ENCODE results near the gene SLC25A25. TPM values are rescaled to one million over a fixed set of nuclear protein-coding genes. Genes with fewer than 3 reads are reported as not detected.
"Not testable (repeated sequence)": the region's sequence is repeated elsewhere in the genome, so short reads cannot be mapped to it uniquely, and the experiment has no call there.

SLC25A25 gene
- total and polyA plus RNA-seq, 2 experiments from 2014 or later, result 8.2 to 20.2 TPM

DNA sequence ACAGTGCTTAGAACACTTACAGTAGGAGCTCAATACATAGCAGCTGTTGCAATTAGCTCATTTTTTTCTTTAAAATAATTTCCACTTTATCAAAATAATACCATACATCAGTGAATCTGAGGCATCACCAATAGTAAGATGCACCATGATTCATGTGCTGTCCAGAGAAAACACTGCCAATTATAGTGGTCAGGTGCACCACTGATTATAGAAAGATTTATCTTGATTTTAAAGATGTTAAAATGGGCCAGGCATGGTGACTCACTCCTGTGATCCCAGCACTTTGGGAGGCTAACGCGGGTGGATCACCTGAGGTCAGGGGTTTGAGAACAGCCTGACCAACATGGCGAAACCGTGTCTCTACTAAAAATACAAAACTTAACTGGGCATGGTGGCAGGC, 40.3 kb upstream of the SLC25A25 start:
- Histone ChIP-seq H3K9me2 (ENCODE audit: insufficient read depth) (no peaks in the 10 kb centered on the region), H3K36me3 (ENCODE audit: low read depth) (no peaks in the 10 kb centered on the region), H3K4me2 (ENCODE audit: unreplicated experiment) (no peak overlapping the region), H3K9me3 (ENCODE audit: low read depth) (no peaks in the 10 kb centered on the region), H3K4me3 (no peak overlapping the region), H2AFZ (no peak overlapping the region), H3K79me2 (ENCODE audit: insufficient read depth) (no peaks in the 10 kb centered on the region), H3K9ac (no peak overlapping the region), H3F3A (ENCODE audit: insufficient read depth) (0 out of 2 replicates have a peak, but pooled peaks cover 4% of the 10 kb centered on the region), H4K20me1 (ENCODE audit: insufficient read depth) (no peaks in the 10 kb centered on the region), H3K27me3 (replicated peaks; ENCODE audit: insufficient read depth) (no peaks in the 10 kb centered on the region), H3K4me1 (ENCODE audit: insufficient read depth) (0 out of 2 replicates have a peak, but pooled peaks cover 3% of the 10 kb centered on the region), H3K27ac (no peak overlapping the region)
- TF ChIP-seq EZH2 (IDR thresholded peaks at IDR 0.05; ENCODE audit: insufficient read depth, poor library complexity, severe bottlenecking) (no peak), EZH2phosphoT487 (IDR thresholded peaks at IDR 0.05; ENCODE audit: insufficient read depth, low read depth) (no peak)
- in situ Hi-C loops (cut with MboI), result no loop called here
- DNase-seq, result no peak
- WGBS, 2 experiments (ENCODE audit: low coverage in 1 of 2, low lambda C conversion rate in 2 of 2, missing lambda C conversion rate in 2 of 2), result 94 to 98% methylated on average over 4 of the region's 4 CpGs

GRCh38 chr9:128033609-128034008, 34.4 kb upstream of the SLC25A25 start:
- Histone ChIP-seq H3K9ac (no peak overlapping the region), H3K27ac (no peak overlapping the region), H3K4me2 (ENCODE audit: unreplicated experiment) (no peak overlapping the region), H2AFZ (no peak overlapping the region), H3K36me3 (ENCODE audit: low read depth) (no peaks in the 10 kb centered on the region), H3K9me2 (ENCODE audit: insufficient read depth) (no peaks in the 10 kb centered on the region), H3K79me2 (ENCODE audit: insufficient read depth) (no peaks in the 10 kb centered on the region), H4K20me1 (ENCODE audit: insufficient read depth) (no peaks in the 10 kb centered on the region), H3K4me3 (no peak overlapping the region), H3K4me1 (ENCODE audit: insufficient read depth) (no peaks in the 10 kb centered on the region), H3K9me3 (ENCODE audit: low read depth) (no peaks in the 10 kb centered on the region), H3K27me3 (replicated peaks; ENCODE audit: insufficient read depth) (no peaks in the 10 kb centered on the region), H3F3A (ENCODE audit: insufficient read depth) (no peaks in the 10 kb centered on the region)
- 77 to 80% methylated on average over 4 of the region's 4 CpGs for WGBS, 2 experiments (ENCODE audit: low coverage in 1 of 2, low lambda C conversion rate in 2 of 2, missing lambda C conversion rate in 2 of 2)
- TF ChIP-seq EZH2phosphoT487 (IDR thresholded peaks at IDR 0.05; ENCODE audit: insufficient read depth, low read depth) (no peak), EZH2 (IDR thresholded peaks at IDR 0.05; ENCODE audit: insufficient read depth, poor library complexity, severe bottlenecking) (no peak)
- no peak for DNase-seq
- in situ Hi-C loops (cut with MboI), result loop anchor here (10.0 kb wide), 1 partner anchor 89 kb away; no protein-coding TSS in a partner anchor

DNA sequence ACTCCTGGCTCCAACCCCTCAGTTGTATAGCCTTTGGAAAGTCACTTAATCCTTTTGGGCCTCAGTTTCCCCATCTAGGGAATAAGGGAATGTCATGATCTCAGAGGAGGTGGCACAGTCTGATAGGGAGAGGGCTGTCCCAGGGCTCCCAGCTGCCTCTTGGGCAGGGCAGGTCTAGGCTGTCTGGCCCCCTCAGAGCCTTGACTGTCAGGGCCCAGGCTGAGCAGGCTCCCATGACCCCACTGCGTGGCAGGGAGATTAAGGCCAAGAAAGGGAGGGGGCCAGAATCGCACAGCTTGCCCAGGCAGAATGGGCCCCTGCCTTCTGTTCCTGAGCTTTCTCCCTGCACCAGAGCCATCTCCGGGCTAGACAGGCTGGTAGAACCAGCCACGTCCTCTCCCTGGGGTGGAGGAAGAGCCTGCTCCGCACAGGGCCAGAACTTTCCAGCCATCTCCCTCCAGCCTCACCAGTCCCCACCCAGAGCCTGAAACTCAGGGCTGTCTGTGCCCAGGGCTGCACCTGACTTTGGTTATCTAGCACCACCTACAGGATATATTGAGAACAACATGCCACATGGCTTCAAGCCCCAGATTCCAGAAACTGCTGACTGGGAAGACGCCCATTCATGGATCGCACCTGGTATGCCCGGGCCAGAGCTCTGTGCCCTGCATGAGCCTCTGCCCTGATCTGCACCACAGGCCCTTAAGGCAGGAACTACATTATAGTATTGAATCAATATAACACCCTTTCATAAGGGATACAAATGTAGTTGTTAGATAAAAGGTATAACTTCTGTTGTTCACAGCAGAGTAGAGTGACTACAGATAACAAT, 33.0 kb upstream of the SLC25A25 start:
- Histone ChIP-seq H3K27me3 (replicated peaks; ENCODE audit: insufficient read depth) (no peaks in the 10 kb centered on the region), H3K79me2 (ENCODE audit: insufficient read depth) (no peaks in the 10 kb centered on the region), H3K27ac (no peak overlapping the region), H2AFZ (peak overlapping the region; percentile 48; the same call in 1 of the 2 replicates), H3K9me3 (ENCODE audit: low read depth) (no peaks in the 10 kb centered on the region), H3K4me1 (ENCODE audit: insufficient read depth) (no peaks in the 10 kb centered on the region), H3K4me2 (ENCODE audit: unreplicated experiment) (no peak overlapping the region), H4K20me1 (ENCODE audit: insufficient read depth) (no peaks in the 10 kb centered on the region), H3K36me3 (ENCODE audit: low read depth) (no peaks in the 10 kb centered on the region), H3K4me3 (no peak overlapping the region), H3K9ac (no peak overlapping the region), H3K9me2 (ENCODE audit: insufficient read depth) (no peaks in the 10 kb centered on the region), H3F3A (ENCODE audit: insufficient read depth) (no peaks in the 10 kb centered on the region)
- WGBS, 2 experiments (ENCODE audit: low coverage in 1 of 2, low lambda C conversion rate in 2 of 2, missing lambda C conversion rate in 2 of 2), result 12 to 16% methylated on average over 8 of the region's 8 CpGs
- in situ Hi-C loops (cut with MboI), result loop anchor here (10.0 kb wide), 1 partner anchor 90 kb away; no protein-coding TSS in a partner anchor
- peak; percentile 85 for DNase-seq
- TF ChIP-seq EZH2phosphoT487 (IDR thresholded peaks at IDR 0.05; ENCODE audit: insufficient read depth, low read depth), result no peak
- no peak for TF ChIP-seq EZH2 (IDR thresholded peaks at IDR 0.05; ENCODE audit: insufficient read depth, poor library complexity, severe bottlenecking)

DNA sequence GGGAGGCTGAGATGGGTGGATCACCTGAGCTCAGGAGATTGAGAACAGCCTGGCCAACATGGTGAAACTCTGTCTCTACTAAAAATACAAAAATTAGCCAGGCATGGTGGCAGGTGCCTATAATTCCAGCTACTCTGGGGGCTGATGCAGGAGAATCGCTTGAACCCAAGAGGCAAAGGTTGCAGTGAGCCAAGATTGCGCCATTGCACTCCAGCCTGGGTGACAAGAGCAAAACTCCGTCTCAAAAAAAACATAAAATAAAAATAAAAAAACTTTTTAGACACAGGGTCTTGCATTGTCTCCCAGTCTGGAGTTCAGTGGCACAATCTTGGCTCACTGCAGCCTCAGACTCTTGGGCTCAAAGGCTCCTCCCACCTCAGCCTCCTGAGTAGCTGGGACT, 31.5 kb upstream of the SLC25A25 start:
- H3K4me3 ChIP-seq; H3K27ac ChIP-seq; H3K9me2 ChIP-seq (ENCODE audit: insufficient read depth); H3K4me2 ChIP-seq (ENCODE audit: unreplicated experiment); H2AFZ ChIP-seq; DNase-seq; H3K9ac ChIP-seq; H3K79me2 ChIP-seq (ENCODE audit: insufficient read depth); H3K4me1 ChIP-seq (ENCODE audit: insufficient read depth); H3K36me3 ChIP-seq (ENCODE audit: low read depth); H3K9me3 ChIP-seq (ENCODE audit: low read depth); H3K27me3 ChIP-seq (replicated peaks; ENCODE audit: insufficient read depth); H4K20me1 ChIP-seq (ENCODE audit: insufficient read depth); H3F3A ChIP-seq (ENCODE audit: insufficient read depth): not testable (repeated sequence)
- in situ Hi-C loops (cut with MboI), result loop anchor here (10.0 kb wide), 1 partner anchor 92 kb away; no protein-coding TSS in a partner anchor
- 47 to 53% methylated on average over 3 of the region's 3 CpGs for WGBS, 2 experiments (ENCODE audit: low coverage in 1 of 2, low lambda C conversion rate in 2 of 2, missing lambda C conversion rate in 2 of 2)

DNA sequence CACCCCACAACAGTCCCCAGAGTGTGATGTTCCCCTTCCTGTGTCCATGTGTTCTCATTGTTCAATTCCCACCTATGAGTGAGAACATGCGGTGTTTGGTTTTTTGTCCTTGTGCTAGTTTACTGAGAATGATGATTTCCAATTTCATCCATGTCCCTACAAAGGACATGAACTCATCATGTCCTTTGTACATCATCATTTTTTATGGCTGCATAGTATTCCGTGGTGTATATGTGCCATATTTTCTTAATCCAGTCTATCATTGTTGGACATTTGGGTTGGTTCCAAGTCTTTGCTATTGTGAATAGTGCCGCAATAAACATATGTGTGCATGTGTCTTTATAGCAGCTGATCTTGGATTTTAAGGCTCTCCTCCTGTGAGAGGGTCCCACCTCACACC, 27.2 kb upstream of the SLC25A25 start:
- H3K4me2 ChIP-seq (ENCODE audit: unreplicated experiment); H4K20me1 ChIP-seq (ENCODE audit: insufficient read depth); DNase-seq; H3K27me3 ChIP-seq (replicated peaks; ENCODE audit: insufficient read depth); H3K79me2 ChIP-seq (ENCODE audit: insufficient read depth); H3K4me3 ChIP-seq; H3K27ac ChIP-seq; H3F3A ChIP-seq (ENCODE audit: insufficient read depth); H3K9me3 ChIP-seq (ENCODE audit: low read depth); H2AFZ ChIP-seq; H3K36me3 ChIP-seq (ENCODE audit: low read depth); H3K9ac ChIP-seq; H3K4me1 ChIP-seq (ENCODE audit: insufficient read depth); in situ Hi-C loops (cut with MboI); H3K9me2 ChIP-seq (ENCODE audit: insufficient read depth): not testable (repeated sequence)
- 61 to 75% methylated on average over 3 of the region's 3 CpGs for WGBS, 2 experiments (ENCODE audit: low coverage in 1 of 2, low lambda C conversion rate in 2 of 2, missing lambda C conversion rate in 2 of 2)
